NCI-H226 (cell line): ENCODE data around the gene LRTM2.
A peak's percentile ranks its signal among the peaks of the same experiment; 100 is the strongest.

Experiments
- DNase-seq: peaks from one replicate; pipeline ENCODE4 v3.0.0-alpha.2; 2015

The LRTM2 gene

GRCh38 chr12:1820191-1820895 is at the start of gene LRTM2:
TSS of gene LRTM2 (plus strand) at chr12:1820565. CDS start at chr12:1828149, 7,584 bp downstream.
- DNase-seq, result no peak

GRCh38 chr12:1773937-1774655 is 46.3 kb upstream of the LRTM2 start:
- no peak for DNase-seq

DNA sequence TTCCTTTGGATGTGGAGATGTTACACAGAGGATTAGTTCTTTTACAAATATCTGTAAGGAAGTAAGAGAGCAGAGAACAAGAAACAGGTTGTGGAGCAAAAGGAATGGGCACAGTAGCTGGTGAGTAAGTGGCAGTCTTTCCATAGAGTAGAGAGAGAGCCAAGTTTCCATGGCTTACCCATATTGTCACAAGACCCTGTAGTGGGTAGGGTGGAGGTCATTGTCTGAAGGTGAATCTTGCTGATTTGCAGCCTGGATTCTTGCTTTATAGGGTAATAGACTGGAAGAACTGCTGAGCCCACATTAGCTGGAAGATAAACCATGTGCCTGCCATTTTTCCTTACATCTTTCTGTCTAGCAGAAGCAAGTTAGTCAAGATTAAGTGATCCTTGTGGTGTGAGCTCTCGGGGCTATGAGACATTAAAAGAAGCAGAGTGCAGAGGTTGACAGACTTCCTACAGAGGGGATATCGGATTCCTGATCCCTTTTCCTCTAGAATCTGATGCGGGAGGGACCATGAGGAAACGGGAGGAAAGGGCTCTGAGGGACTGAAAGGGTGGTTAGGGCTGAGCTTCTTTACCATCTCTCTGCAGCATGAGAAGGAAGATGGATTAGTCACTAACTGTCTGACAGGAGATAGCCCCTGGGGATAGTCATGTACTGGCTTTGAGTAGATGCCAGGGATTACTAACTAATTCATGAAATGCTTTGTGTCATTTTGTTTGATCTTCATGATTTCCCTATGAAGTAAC is 44.0 kb upstream of the LRTM2 start:
- peak; percentile 86 for DNase-seq

DNA sequence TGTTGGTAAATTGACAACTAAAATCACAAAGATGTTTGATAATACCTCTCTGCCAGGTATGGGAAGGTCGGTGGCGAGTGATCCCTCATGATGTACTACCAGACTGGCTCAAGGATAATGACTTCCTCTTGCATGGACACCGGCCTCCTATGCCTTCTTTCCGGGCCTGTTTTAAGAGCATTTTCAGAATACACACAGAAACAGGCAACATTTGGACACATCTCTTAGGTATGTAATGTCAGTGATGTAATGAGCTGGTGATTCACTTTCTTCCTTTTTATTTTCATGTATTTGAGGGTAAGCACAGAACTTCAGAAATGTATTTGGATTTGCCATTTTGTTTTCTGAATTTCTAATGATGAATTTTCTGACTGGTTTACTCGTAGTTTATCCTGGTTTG is 42.6 kb upstream of the LRTM2 start:
- DNase-seq, result peak; percentile 75

GRCh38 chr12:1778911-1779310 is 41.5 kb upstream of the LRTM2 start:
- no peak for DNase-seq

- DNase-seq, result no peak
Measured at GRCh38 chr12:1779783-1780182, 40.6 kb upstream of the LRTM2 start.

- peak; percentile 23 for DNase-seq
Measured at GRCh38 chr12:1781772-1782171, 38.6 kb upstream of the LRTM2 start.

DNA sequence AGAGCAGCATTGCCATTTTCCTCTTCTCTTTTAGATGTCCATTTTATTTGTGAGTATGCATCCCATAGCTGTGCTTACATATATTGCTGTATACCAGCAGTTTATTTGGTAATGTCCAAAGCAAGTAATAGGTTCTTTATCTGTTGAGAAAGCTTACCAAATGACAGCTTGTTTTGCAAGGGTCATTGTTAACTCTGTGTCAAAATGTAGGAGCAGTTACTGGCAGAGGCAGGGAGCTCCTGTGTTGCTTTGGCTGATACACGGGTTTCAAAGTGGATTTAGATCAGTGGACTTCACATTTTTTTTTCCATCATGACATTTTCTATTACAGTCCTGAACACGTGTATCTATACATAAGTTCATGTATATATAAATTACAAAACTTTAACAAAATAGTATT is 38.1 kb upstream of the LRTM2 start:
- DNase-seq, result no peak

DNA sequence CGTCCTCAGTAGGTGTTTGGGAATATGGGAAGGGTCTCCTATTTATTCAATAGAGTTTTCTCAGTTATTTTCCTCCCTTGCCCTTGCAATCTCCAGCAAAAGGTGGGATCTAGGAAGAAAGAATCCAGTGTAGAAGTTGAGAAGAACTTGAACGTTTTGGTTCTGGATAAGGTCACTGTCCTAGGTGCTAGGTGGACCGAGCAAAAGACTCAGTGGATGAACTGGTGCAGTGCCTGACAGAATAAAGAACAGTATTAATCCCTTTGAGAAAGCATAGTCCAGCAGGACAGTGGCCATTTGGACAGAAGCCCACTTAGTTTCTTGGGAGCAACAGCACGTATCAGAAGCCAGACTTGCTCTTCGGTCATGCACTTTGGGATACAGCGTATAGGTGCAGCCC is 32.7 kb upstream of the LRTM2 start:
- no peak for DNase-seq

DNA sequence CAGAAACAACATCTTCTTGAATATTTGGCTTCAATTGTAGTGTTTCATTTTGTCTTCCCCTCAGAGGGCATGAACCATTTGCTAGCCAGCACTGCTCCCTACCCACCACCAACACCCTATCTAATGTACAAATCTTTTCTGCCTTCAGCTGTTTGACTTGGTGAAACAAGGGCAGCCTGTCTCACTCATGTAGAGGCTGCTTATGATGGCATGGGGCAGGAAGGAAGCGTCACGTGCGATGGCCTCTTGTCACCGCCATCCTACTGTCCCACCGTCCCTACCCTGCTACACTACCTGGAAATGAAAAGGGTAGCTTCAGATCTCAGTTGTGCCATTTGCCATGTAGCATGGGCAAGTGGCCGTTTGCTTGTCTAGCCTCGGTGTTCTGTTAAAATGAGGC is 29.9 kb upstream of the LRTM2 start:
- no peak for DNase-seq

GRCh38 chr12:1791104-1791841 is 29.1 kb upstream of the LRTM2 start:
- peak; percentile 53 for DNase-seq

GRCh38 chr12:1792406-1792805 is 28.0 kb upstream of the LRTM2 start:
- no peak for DNase-seq

- no peak for DNase-seq
Measured at GRCh38 chr12:1793426-1794210, 26.7 kb upstream of the LRTM2 start.

- no peak for DNase-seq
Measured at GRCh38 chr12:1794440-1795090, 25.8 kb upstream of the LRTM2 start.

GRCh38 chr12:1795221-1795784 is 25.1 kb upstream of the LRTM2 start:
- DNase-seq, result no peak

DNA sequence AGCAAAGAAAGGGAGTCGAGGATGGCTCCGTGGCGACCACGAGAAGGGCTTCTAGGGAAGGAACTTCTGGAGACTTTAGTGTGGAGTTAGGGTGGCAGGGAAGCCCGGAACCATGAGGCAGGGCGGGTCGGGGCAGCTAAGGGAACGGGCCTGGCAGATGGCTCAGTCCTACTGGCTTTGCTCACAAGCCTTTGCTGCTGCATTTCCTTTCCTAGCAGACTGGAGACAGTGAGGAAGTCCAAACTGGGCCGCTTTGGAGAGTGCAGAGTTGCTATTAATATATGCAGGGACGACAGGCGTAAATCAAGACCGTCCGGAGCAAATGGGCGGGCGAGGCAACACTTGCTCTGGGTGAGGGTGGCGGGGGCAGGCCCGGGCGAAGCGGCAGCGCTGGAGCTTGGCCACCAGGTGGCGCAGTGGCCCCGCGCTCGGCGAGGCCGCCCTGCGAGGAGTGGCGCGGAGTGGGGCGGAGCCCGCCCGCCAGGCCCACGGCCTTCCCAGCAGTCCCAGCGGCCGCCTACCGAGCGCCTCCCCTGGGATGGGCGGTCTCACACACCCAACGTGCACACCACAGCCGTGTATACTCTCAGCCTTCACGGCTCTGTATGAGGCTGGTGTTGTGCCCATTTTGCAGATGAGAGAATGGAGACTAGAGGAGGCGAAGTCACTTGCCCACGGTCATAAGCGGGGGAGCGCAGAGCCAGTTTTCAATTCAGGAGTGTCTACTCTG is 24.4 kb upstream of the LRTM2 start:
- peak; percentile 75 for DNase-seq

DNA sequence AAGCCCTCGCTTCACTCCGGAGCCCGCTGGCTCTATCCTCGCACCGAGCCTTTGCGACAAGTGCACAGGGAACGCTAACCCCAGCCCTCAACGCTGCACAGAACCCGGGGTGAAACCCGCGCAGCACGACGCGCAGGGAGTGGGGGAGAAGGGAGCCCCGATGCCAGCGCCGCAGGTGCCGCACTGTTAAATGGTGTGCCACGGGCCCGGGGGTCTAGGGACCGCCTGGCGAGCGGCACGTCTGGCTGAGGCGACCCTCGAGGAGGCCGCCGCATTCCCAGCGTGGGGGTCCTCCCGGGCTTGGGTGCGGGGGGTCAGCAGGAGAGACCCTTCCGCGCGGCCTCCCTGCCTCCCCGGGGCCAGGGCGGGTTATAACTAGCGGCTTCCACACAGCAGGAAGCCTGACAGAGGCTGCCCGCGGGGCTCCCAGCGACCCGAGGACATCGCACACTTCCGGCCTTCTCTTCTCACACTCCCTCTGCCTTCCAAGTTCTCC is 23.8 kb upstream of the LRTM2 start:
- DNase-seq, result no peak

DNA sequence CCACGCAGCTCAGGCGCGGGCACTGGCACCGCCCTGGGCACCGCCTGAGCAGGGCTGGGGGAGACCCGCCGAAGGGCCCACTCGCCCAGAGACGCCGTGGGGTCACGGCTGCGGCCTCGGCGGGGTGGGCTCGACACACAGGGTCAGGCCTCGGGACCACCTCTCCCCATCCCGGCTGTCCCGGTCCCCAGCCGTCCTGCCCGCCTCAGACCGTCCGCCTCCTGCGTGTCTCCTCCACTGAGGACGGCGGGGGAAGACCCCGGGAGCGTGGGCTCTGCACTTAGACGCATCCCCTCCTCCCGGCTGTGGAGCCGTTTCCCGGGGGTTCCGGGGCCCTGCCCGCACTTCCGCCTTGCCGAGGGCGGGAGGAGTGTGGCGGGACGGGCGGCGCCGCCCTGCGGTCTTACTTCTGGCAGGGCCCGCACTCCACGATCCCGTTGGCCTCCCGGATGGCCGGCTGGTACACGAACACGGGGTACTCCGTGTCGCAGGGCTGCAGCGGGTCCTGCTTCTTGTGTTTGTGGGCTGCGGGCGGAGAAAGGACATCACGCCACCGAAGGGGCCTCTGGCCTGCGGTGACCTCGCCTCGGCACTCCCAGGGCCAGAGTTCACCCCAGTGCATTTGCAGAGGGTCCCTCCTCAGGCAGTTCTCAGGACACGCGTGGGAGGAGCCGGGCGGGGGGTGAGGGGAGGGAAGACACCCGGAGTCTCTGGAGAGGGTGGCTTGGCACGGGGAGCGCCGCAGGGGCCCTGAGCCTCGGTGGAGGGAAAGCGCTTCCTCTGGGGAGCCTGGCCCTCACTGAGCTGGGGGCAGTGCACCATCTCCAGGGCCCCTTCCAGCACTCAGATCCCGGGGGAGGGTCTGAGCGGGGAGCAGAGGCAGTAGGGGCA is 23.1 kb upstream of the LRTM2 start:
- DNase-seq, result no peak

DNA sequence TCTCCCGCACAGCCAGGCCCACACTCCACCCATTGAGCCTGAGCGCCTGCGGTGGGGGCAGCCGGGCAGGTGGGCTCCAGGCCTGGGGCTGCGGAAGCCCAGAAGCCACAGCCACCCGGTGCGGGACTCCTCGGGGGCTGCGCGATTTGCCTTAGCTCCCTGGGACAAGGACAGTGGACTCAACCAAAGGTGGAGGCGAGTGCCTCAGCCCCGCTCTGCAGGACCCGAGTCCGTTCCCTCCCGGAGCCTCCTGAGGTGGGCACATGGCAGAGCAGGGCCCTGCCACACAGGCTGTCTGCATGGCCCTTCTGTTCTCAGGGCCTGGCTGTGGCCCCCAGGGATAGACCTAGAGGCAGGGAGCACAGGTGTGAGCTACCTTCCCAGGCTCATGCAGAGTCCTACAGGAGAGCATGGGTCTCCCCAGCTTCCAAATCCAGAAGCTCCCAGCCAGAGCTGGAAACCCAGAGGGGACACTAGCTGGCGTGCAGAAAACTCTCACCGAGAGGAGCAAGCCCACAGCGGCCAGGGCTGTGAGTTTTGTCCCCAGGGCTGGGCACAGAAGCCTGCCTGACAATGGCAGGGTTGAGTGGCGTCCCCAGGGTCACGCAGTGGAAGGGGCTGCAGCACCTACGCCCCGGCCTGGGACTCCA is 22.2 kb upstream of the LRTM2 start:
- no peak for DNase-seq
